NCI-H1092 treated with DMSO at 0.1 percent for 48 hours (cell line): Measurements from ENCODE around the gene BCL3.

Source experiments
- DNase-seq: peaks from one replicate; lab custom pipeline; 2025; lab: John Stamatoyannopoulos, UW

BCL3 gene

GRCh38 chr19:44794610-44795009, 46.1 kb downstream of the BCL3 start:
- no peak for DNase-seq

- no peak for DNase-seq
These were observed 47.0 kb downstream of the BCL3 start for GRCh38 chr19:44795398-44795987.

- DNase-seq, result peak; percentile 87
These were observed 48.2 kb downstream of the BCL3 start for GRCh38 chr19:44796701-44797115.

- no peak for DNase-seq
These were observed 51.3 kb downstream of the BCL3 start for GRCh38 chr19:44799627-44800346.

- DNase-seq, result peak; percentile 49
These were observed 52.0 kb downstream of the BCL3 start for GRCh38 chr19:44800461-44800860.

GRCh38 chr19:44803442-44804428, 55.2 kb downstream of the BCL3 start:
- DNase-seq, result no peak

GRCh38 chr19:44806291-44806690, 57.8 kb downstream of the BCL3 start:
- no peak for DNase-seq

- DNase-seq, result peak; percentile 51
These were observed 58.7 kb downstream of the BCL3 start for GRCh38 chr19:44807162-44807561.

- peak; percentile 4 for DNase-seq
These were observed 59.3 kb downstream of the BCL3 start for GRCh38 chr19:44807652-44808462.

GRCh38 chr19:44808463-44809371, 60.2 kb downstream of the BCL3 start, which contains the start of gene BCAM:
Gene BCAM (plus strand): TSS chr19:44809103. CDS start chr19:44809125, 22 bp downstream.
- peak; percentile 21 for DNase-seq
